ENCODE data around the gene HS2ST1.

GRCh38 chr1:87143413-87144135 is 229.1 kb downstream of the HS2ST1 start:
- no peak for TF ChIP-seq POLR2A (IDR thresholded peaks at IDR 0.05)
- no peak for TF ChIP-seq CTCF (IDR thresholded peaks at IDR 0.05)

Measured in thyroid gland (tissue), 4 donors.